PC-9 (cell line): ENCODE data around the gene MAST2. TPM values are rescaled to one million over a fixed set of nuclear protein-coding genes. Genes with fewer than 3 reads are reported as not detected.

Experiments used
- BruUV-seq: library from RNA; stranded (reverse); fragments of 400-500 nt; replicated peaks from 2 replicates; lab custom pipeline; 2021; lab: Mats Ljungman, UMichigan
- CTCF ChIA-PET: fragments of 300-600 bp; sonication (Branson Sonifier 250); formaldehyde crosslinking; loops from one replicate; lab custom pipeline; 2022; ENCODE audit warnings: antibody characterized with exemption; lab: Charles Lee
- POLR2A ChIA-PET: fragments of 300-600 bp; sonication (Branson Sonifier 250); formaldehyde crosslinking; loops from one replicate; lab custom pipeline; 2022; ENCODE audit warnings: antibody characterized with exemption; ENCODE audit not compliant: unreplicated experiment; lab: Charles Lee
- DNase-seq, 2 experiments: peaks; one replicate each; pipeline versions ENCODE4 v3.0.0 to v3.0.0-alpha.2; 2015 to 2022; ENCODE audit warnings: mixed read lengths in 1 of 2
- H2AFZ ChIP-seq: fragments of 200-600 bp; sonication (generic); 2 replicates; pipeline ENCODE4 v1.8.1; 2017; ENCODE audit warnings: antibody characterized with exemption
- H3F3A ChIP-seq: fragments of 200-600 bp; sonication (generic); 2 replicates; pipeline ENCODE4 v1.8.1; 2017; ENCODE audit warnings: antibody characterized with exemption, mild to moderate bottlenecking, low read depth; ENCODE audit not compliant: insufficient read depth
- H3K27ac ChIP-seq: fragments of 200-600 bp; sonication (generic); 2 replicates; pipeline ENCODE4 v1.6.1; 2016; ENCODE audit warnings: mixed run types
- H3K27me3 ChIP-seq: fragments of 200-600 bp; sonication (generic); 2 replicates; pipeline ENCODE4 v1.6.1; 2016; ENCODE audit warnings: low read depth, mixed run types; ENCODE audit not compliant: insufficient read depth
- H3K36me3 ChIP-seq: fragments of 200-600 bp; sonication (generic); 2 replicates; pipeline ENCODE4 v1.6.1; 2016; ENCODE audit warnings: low read depth, mixed run types
- H3K4me1 ChIP-seq: fragments of 200-600 bp; sonication (generic); replicated peaks from 2 replicates; pipeline ENCODE4 v1.6.1; 2016; ENCODE audit warnings: mixed run types; ENCODE audit not compliant: insufficient read depth
- H3K4me2 ChIP-seq: fragments of 200-600 bp; sonication (generic); 2 replicates; pipeline ENCODE4 v1.6.1; 2017; ENCODE audit warnings: mixed run types
- H3K4me3 ChIP-seq: fragments of 200-600 bp; sonication (generic); 2 replicates; pipeline ENCODE4 v1.6.1; 2016; ENCODE audit warnings: mixed run types
- H3K79me2 ChIP-seq: fragments of 200-600 bp; sonication (generic); 2 replicates; pipeline ENCODE4 v1.6.1; 2017; ENCODE audit warnings: low read depth, mixed run types
- H3K9me2 ChIP-seq: fragments of 200-600 bp; sonication (generic); 2 replicates; pipeline ENCODE4 v1.8.1; 2017; ENCODE audit warnings: mild to moderate bottlenecking; ENCODE audit not compliant: insufficient read depth
- H3K9me3 ChIP-seq: fragments of 200-600 bp; sonication (generic); 2 replicates; pipeline ENCODE4 v1.8.1; 2016; ENCODE audit warnings: low read depth; ENCODE audit not compliant: insufficient read depth
- H4K20me1 ChIP-seq: fragments of 200-600 bp; sonication (generic); 2 replicates; pipeline ENCODE4 v1.8.1; 2017; ENCODE audit not compliant: insufficient read depth
- CTCF ChIP-seq: fragments of 200-600 bp; sonication (generic); conservative IDR thresholded peaks from 2 replicates; pipeline ENCODE4 v1.6.1; 2017; ENCODE audit warnings: mixed run types, antibody characterized with exemption, mild to moderate bottlenecking, moderate library complexity
- EZH2 ChIP-seq: fragments of 200-600 bp; sonication (generic); IDR thresholded peaks from 2 replicates; pipeline ENCODE4 v1.8.0; 2017; ENCODE audit warnings: antibody characterized with exemption, low read depth
- intact Hi-C: fragments of 100-400 bp; cut with micrococcal nuclease; formaldehyde crosslinking; loops from one replicate; pipeline ENCODE4 v1.10.0; 2022; ENCODE audit not compliant: unreplicated experiment
- total RNA-seq: library from RNA; stranded (reverse); gene quantifications from 2 replicates; pipeline ENCODE4 v1.2.3, GENCODE V29; 2021

Gene MAST2
- total RNA-seq, 1 experiment from 2014 or later: 58.8 TPM

- CTCF ChIA-PET: interaction anchor here (0.6 kb wide), 1 partner anchor 83 kb away, joined by 4 read pairs; no protein-coding TSS in a partner anchor
- H4K20me1 ChIP-seq: no peaks in the 10 kb centered on the region
These were observed 231.4 kb downstream of the MAST2 start for GRCh38 chr1:46034601-46035516.

GRCh38 chr1:46036894-46037839 lies 233.8 kb downstream of the MAST2 start:
- TF ChIP-seq EZH2 (no peak), CTCF (peak; percentile 97)
- CTCF ChIA-PET: interaction anchor here (1.0 kb wide), 1 partner anchor 187 kb away, joined by 3 read pairs; no protein-coding TSS in a partner anchor
- Histone ChIP-seq H3K27me3 (no peaks in the 10 kb centered on the region), H3K9me2 (no peaks in the 10 kb centered on the region), H3K4me3 (no peak overlapping the region), H2AFZ (no peak overlapping the region), H3F3A (peaks cover 60% of the 10 kb centered on the region), H4K20me1 (no peaks in the 10 kb centered on the region), H3K9me3 (no peaks in the 10 kb centered on the region), H3K79me2 (peaks cover 6% of the 10 kb centered on the region; the same call in 1 of the 2 replicates), H3K4me1 (peaks cover 24% of the 10 kb centered on the region), H3K27ac (no peak overlapping the region; the same call in 1 of the 2 replicates), H3K4me2 (no peak overlapping the region), H3K36me3 (peaks cover 25% of the 10 kb centered on the region)
- no TSS peak for BruUV-seq
- peak; percentile 66 to 87 for DNase-seq
- intact Hi-C loops: loop anchor here (1.0 to 5.0 kb wide), 4 partner anchors 95 to 310 kb away; partner anchors contain the start of gene PIK3R3
- POLR2A ChIA-PET: no interaction called here

More at GRCh38 chr1:46034601-46035516, 231.4 kb downstream of the MAST2 start:
- TF ChIP-seq EZH2 (no peak), CTCF (no peak)
- no peaks in the 10 kb centered on the region for H3K27me3 ChIP-seq
- intact Hi-C loops: loop anchor here (5.0 kb wide), 1 partner anchor 312 kb away; no protein-coding TSS in a partner anchor
- no peak overlapping the region for H3K4me2 ChIP-seq
- POLR2A ChIA-PET: no interaction called here
- H3K9me3 ChIP-seq: no peaks in the 10 kb centered on the region
- H3F3A ChIP-seq: peaks cover 39% of the 10 kb centered on the region
- BruUV-seq: TSS peak; percentile 8
- H3K4me1 ChIP-seq: peaks cover 11% of the 10 kb centered on the region
- H2AFZ ChIP-seq: no peak overlapping the region
- DNase-seq: no peak
- no peaks in the 10 kb centered on the region for H3K79me2 ChIP-seq
- 0 out of 2 replicates have a peak, but pooled peaks cover 9% of the 10 kb centered on the region for H3K36me3 ChIP-seq
- H3K9me2 ChIP-seq: no peaks in the 10 kb centered on the region
- H3K27ac ChIP-seq: no peak overlapping the region
- H3K4me3 ChIP-seq: no peak overlapping the region
